Neuron (in vitro differentiated cells): ENCODE results near the gene RAB11FIP3.
"Not testable (repeated sequence)": the region's sequence is repeated elsewhere in the genome, so short reads cannot be mapped to it uniquely, and the experiment has no call there.

Experiments
- H2AFZ ChIP-seq: one replicate; pipeline ENCODE4 v1.6.1; 2013; ENCODE audit warnings: low read depth, mild to moderate bottlenecking, inconsistent platforms, low read length, moderate library complexity
- H3K27me3 ChIP-seq: one replicate; pipeline ENCODE4 v1.6.1; 2013; ENCODE audit warnings: low read length; ENCODE audit not compliant: insufficient read depth
- H3K36me3 ChIP-seq: one replicate; pipeline ENCODE4 v1.6.1; 2013; ENCODE audit warnings: low read length; ENCODE audit not compliant: insufficient read depth
- H3K4me1 ChIP-seq: one replicate; pipeline ENCODE4 v1.6.1; 2013; ENCODE audit warnings: low read length; ENCODE audit not compliant: insufficient read depth
- H3K4me3 ChIP-seq: 2 replicates; pipeline ENCODE4 v1.5.1; 2013; ENCODE audit warnings: mild to moderate bottlenecking, low read length, moderate library complexity
- H3K9me3 ChIP-seq: one replicate; pipeline ENCODE4 v1.6.1; 2013; ENCODE audit warnings: low read length

Gene RAB11FIP3

GRCh38 chr16:489606-490005 lies 64.2 kb downstream of the RAB11FIP3 start:
- peaks cover 7% of the 10 kb centered on the region for H3K4me1 ChIP-seq
- no peaks in the 10 kb centered on the region for H3K27me3 ChIP-seq
- peaks cover 57% of the 10 kb centered on the region for H3K36me3 ChIP-seq
- H3K9me3 ChIP-seq, result no peaks in the 10 kb centered on the region
- no peak overlapping the region for H3K4me3 ChIP-seq
- H2AFZ ChIP-seq, result no peak overlapping the region

DNA sequence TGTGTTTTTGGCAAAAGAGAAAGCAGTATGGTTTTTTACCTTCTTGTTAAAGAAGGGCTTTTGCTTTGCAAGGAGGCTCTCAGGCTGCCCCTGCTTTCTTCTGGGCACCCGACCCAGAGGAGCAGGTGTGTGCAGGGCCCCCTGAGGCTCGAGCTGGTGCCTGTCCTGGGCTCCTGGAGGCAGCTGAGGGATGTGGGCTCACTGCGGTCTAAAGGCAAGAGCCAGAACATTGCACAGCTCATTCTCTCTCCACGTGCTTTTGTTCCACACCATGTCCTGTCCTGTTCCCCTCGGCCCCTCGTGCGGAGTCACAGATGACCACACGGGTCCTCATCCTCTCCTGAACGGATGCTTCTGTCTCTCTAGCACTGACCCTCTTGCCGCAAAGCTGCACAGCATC lies 65.3 kb downstream of the RAB11FIP3 start:
- H3K4me1 ChIP-seq, result no peaks in the 10 kb centered on the region
- no peaks in the 10 kb centered on the region for H3K27me3 ChIP-seq
- no peak overlapping the region for H2AFZ ChIP-seq
- no peaks in the 10 kb centered on the region for H3K9me3 ChIP-seq
- H3K36me3 ChIP-seq, result peaks cover 58% of the 10 kb centered on the region
- H3K4me3 ChIP-seq, result no peak overlapping the region

- H2AFZ ChIP-seq, result no peak overlapping the region
- H3K9me3 ChIP-seq, result no peaks in the 10 kb centered on the region
- H3K4me1 ChIP-seq, result no peaks in the 10 kb centered on the region
- no peaks in the 10 kb centered on the region for H3K27me3 ChIP-seq
- H3K4me3 ChIP-seq, result no peak overlapping the region
- peaks cover 62% of the 10 kb centered on the region for H3K36me3 ChIP-seq
Measured at GRCh38 chr16:491220-491919, 65.9 kb downstream of the RAB11FIP3 start.

GRCh38 chr16:492211-492875 lies 66.9 kb downstream of the RAB11FIP3 start:
- no peaks in the 10 kb centered on the region for H3K9me3 ChIP-seq
- no peak overlapping the region for H2AFZ ChIP-seq
- H3K4me1 ChIP-seq, result no peaks in the 10 kb centered on the region
- no peak overlapping the region for H3K4me3 ChIP-seq
- H3K36me3 ChIP-seq, result peaks cover 65% of the 10 kb centered on the region
- no peaks in the 10 kb centered on the region for H3K27me3 ChIP-seq

DNA sequence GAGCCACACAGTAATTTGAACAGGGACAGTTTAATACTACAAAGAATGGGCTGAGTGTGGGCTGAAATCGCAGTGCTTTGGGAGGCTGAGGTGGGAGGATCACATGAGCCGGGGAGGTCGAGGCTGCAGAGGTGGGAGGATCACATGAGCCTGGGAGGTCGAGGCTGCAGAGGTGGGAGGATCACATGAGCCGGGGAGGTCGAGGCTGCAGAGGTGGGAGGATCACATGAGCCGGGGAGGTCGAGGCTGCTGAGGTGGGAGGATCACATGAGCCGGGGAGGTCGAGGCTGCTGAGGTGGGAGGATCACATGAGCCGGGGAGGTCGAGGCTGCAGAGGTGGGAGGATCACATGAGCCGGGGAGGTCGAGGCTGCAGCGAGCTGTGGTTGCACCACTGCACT lies 69.2 kb downstream of the RAB11FIP3 start:
- not testable (repeated sequence) for H3K4me1 ChIP-seq, H3K9me3 ChIP-seq, H2AFZ ChIP-seq, H3K4me3 ChIP-seq, H3K27me3 ChIP-seq
- H3K36me3 ChIP-seq, result peaks cover 72% of the 10 kb centered on the region

GRCh38 chr16:495127-495748 lies 69.8 kb downstream of the RAB11FIP3 start:
- Histone ChIP-seq H2AFZ (no peak overlapping the region), H3K9me3 (no peaks in the 10 kb centered on the region), H3K4me1 (no peaks in the 10 kb centered on the region), H3K4me3 (no peak overlapping the region), H3K27me3 (no peaks in the 10 kb centered on the region), H3K36me3 (peaks cover 71% of the 10 kb centered on the region)

DNA sequence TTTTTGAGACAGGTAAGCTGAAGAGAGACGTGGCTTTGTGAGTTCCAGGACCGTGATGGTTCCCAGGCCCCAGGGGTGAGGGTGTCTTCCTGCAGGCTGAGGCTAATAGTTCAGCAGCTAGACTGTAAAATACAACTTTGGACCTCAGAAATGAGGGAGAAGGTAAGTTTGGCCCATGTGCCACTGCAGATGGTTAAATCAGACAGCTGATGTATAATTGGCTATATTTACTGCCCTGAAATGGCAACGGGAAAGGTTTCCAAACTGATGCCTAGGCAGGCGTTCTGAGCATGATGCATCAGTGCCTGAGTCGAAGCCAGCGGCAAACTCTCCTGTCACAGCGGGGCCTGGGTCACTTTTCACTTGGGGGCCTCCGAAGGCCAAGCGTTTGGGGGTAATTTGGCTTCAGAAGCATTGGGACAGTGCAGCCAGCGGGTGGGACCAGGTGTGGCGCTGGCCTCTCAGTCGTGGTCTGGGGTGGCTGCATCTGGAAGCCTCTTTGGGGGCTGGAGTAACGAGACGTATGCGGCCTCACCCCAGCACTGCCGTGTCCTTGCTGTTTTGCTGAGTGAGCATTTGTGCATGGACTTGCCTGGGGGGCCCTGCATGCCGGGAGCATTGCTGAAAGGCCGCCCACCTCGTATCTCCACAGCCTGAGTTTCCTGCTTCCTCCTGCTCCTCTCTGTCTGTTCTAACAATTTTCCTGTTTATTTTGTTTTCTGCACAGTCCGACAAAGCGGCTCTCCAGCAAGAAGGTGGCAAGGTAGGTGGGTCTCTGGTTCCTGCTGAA lies 70.8 kb downstream of the RAB11FIP3 start:
- Histone ChIP-seq H3K36me3 (peaks cover 61% of the 10 kb centered on the region), H3K4me1 (no peaks in the 10 kb centered on the region)

DNA sequence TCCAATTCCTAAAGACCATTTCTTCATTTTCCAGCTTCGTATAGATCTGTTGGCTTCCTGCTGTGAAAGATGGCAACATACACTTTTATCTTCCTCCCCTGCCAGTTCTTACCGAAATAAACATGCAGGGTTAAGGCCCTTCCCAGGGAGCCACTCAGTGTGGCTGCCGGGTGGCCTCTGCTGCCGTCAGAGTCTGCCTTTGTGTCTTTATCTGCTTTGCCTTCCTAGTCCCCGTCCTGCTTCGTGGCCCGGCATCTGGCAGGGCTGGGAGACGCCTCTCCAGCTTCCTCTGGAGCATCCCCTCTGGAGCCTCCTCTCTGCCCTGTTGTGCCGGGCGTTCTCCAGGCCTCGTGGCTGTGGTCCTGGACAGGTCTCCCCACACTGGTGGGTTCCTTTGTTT lies 71.8 kb downstream of the RAB11FIP3 start:
- H3K36me3 ChIP-seq, result peaks cover 56% of the 10 kb centered on the region
- H3K4me1 ChIP-seq, result no peaks in the 10 kb centered on the region
- H3K4me3 ChIP-seq, result no peak overlapping the region
- no peak overlapping the region for H2AFZ ChIP-seq
- H3K9me3 ChIP-seq, result no peaks in the 10 kb centered on the region
- no peaks in the 10 kb centered on the region for H3K27me3 ChIP-seq

More for the DNA sequence above, 70.8 kb downstream of the RAB11FIP3 start:
- no peaks in the 10 kb centered on the region for H3K27me3 ChIP-seq
- no peak overlapping the region for H3K4me3 ChIP-seq
- no peaks in the 10 kb centered on the region for H3K9me3 ChIP-seq
- H2AFZ ChIP-seq, result no peak overlapping the region

GRCh38 chr16:499924-500323 lies 74.5 kb downstream of the RAB11FIP3 start:
- no peaks in the 10 kb centered on the region for H3K4me1 ChIP-seq
- H3K4me3 ChIP-seq, result no peak overlapping the region
- H3K9me3 ChIP-seq, result no peaks in the 10 kb centered on the region
- no peaks in the 10 kb centered on the region for H3K27me3 ChIP-seq
- H2AFZ ChIP-seq, result no peak overlapping the region
- peaks cover 51% of the 10 kb centered on the region for H3K36me3 ChIP-seq

- Histone ChIP-seq H3K27me3 (no peaks in the 10 kb centered on the region), H3K9me3 (no peaks in the 10 kb centered on the region), H2AFZ (no peak overlapping the region), H3K4me3 (no peak overlapping the region), H3K4me1 (no peaks in the 10 kb centered on the region), H3K36me3 (peaks cover 49% of the 10 kb centered on the region)
Measured at GRCh38 chr16:500709-501108, 75.3 kb downstream of the RAB11FIP3 start.

DNA sequence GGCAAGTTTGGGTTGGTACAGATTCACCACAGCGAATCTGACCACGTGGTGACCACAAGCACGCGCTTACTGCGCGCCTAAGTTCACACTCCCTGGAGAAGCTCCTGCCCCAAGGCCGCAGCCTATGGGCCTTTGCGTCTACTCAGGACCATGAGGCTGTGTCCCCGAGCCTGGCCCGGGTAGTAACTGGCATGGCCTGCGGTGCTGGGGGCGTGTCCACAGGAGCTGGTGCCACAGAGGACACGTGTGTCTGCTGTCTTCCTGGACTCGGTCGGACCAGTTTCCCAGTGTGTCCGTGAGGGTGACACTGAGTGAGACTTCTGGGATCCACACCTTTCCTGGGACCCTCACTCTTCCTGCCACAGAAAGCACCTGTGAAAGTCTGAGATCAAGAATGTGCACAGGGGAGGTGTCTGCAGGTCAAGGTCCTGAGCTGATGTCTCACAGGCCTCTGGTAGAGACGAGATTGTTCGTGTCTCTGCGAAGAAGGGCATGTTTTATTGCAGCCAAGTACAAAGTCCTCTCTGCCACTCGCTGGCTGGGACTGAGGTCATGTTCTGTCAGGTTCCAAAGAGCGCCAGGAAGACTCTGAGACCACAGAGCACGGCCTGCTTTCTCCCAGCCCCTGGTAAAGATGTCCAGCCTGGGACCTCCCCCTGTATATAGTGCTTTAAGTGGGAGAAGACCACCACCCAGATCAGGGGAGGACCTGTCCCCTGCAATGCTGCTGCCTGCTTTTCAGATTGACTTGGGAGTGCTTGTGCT lies 76.9 kb downstream of the RAB11FIP3 start:
- Histone ChIP-seq H2AFZ (no peak overlapping the region), H3K4me3 (no peak overlapping the region), H3K27me3 (no peaks in the 10 kb centered on the region), H3K9me3 (no peaks in the 10 kb centered on the region), H3K4me1 (no peaks in the 10 kb centered on the region), H3K36me3 (peaks cover 47% of the 10 kb centered on the region)

- Histone ChIP-seq H3K4me3 (no peak overlapping the region), H2AFZ (no peak overlapping the region), H3K27me3 (no peaks in the 10 kb centered on the region), H3K4me1 (no peaks in the 10 kb centered on the region), H3K9me3 (no peaks in the 10 kb centered on the region), H3K36me3 (peaks cover 47% of the 10 kb centered on the region)
Measured at GRCh38 chr16:503150-504071, 78.0 kb downstream of the RAB11FIP3 start.
